Neural progenitor cell (in vitro differentiated cells): Measurements from ENCODE around the gene PTPRU.

Experiments
- CTCF ChIP-seq: fragments of 200-600 bp; sonication (generic); IDR thresholded peaks from 2 replicates; pipeline ENCODE4 v1.5.1; 2017; ENCODE audit warnings: antibody characterized with exemption, mild to moderate bottlenecking
- EZH2 ChIP-seq: fragments of 200-600 bp; sonication (generic); IDR thresholded peaks from 2 replicates; pipeline ENCODE4 v1.6.1; 2017; ENCODE audit warnings: antibody characterized with exemption, mild to moderate bottlenecking, moderate library complexity

GRCh38 chr1:29249951-29250581 lies 13.7 kb downstream of the PTPRU start:
- TF ChIP-seq CTCF = no peak
- TF ChIP-seq EZH2 = no peak
